Stomach (tissue), 4 donors: ENCODE measurements around the gene SETD6.

Experiments
- EP300 ChIP-seq: sonication (generic); formaldehyde crosslinking; IDR thresholded peaks from one replicate; pipeline ENCODE4 v1.6.1; 2017; ENCODE audit warnings: antibody characterized with exemption
- POLR2A ChIP-seq, 4 donors: fragments of 450-650 bp; IDR thresholded peaks; one replicate each; pipeline ENCODE4 v1.6.1; 2016; ENCODE audit warnings: antibody characterized with exemption in 4 of 4, control low read depth in 2 of 4, mild to moderate bottlenecking in 1 of 4, moderate library complexity in 1 of 4
- POLR2AphosphoS5 ChIP-seq, 3 donors: sonication (generic); formaldehyde crosslinking; IDR thresholded peaks; one replicate each; pipeline ENCODE4 v1.6.1; 2016; ENCODE audit warnings: antibody characterized with exemption in 3 of 3
- TF ChIP-seq, protein P1 (sequence below), 7 experiments: fragments of 450-650 bp in 4 of 7; fragments of 200-600 bp in 3 of 7; sonication (generic) in 3 of 7; IDR thresholded peaks; one replicate each; pipeline ENCODE4 v1.5.1; 2016 to 2019; ENCODE audit warnings: antibody characterized with exemption in 7 of 7, control low read depth in 2 of 7, mild to moderate bottlenecking in 1 of 7

DNA sequence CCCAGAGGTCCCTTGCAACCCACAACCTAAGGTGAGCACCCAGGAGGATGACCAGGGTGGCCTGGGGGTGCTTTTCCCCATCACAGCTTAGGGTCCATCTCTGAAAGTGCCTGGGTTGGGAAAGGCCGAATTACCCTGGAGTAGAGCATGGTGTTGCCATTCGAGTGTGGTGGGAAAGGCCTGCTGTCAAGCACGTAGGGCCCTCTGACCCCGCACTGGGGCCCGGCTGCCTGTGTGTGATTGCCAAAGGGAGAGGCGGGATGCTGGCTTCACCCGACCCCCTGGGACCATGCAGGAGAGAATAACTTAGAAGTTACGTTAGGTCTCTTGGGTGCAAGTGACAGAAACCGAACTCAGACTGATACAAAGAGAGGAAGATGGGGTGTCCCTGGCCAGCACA is 43.1 kb upstream of the SETD6 start:
- no peak for TF ChIP-seq EP300
- TF ChIP-seq, protein P1, sequence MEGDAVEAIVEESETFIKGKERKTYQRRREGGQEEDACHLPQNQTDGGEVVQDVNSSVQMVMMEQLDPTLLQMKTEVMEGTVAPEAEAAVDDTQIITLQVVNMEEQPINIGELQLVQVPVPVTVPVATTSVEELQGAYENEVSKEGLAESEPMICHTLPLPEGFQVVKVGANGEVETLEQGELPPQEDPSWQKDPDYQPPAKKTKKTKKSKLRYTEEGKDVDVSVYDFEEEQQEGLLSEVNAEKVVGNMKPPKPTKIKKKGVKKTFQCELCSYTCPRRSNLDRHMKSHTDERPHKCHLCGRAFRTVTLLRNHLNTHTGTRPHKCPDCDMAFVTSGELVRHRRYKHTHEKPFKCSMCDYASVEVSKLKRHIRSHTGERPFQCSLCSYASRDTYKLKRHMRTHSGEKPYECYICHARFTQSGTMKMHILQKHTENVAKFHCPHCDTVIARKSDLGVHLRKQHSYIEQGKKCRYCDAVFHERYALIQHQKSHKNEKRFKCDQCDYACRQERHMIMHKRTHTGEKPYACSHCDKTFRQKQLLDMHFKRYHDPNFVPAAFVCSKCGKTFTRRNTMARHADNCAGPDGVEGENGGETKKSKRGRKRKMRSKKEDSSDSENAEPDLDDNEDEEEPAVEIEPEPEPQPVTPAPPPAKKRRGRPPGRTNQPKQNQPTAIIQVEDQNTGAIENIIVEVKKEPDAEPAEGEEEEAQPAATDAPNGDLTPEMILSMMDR (IDR thresholded peaks at IDR 0.05): no peak
- TF ChIP-seq POLR2AphosphoS5 (IDR thresholded peaks at IDR 0.05): no peak
- TF ChIP-seq POLR2A (IDR thresholded peaks at IDR 0.05): no peak
